Measurements from ENCODE around the gene IFT22. TPM values are rescaled to one million over a fixed set of nuclear protein-coding genes. Genes with fewer than 3 reads are reported as not detected.

Gene IFT22
- total and polyA plus RNA-seq, 2 experiments from 2014 or later = 13.8 to 38.8 TPM

GRCh38 chr7:101362334-101363195, 41.0 kb upstream of the IFT22 start, which contains the start of gene COL26A1:
Gene COL26A1 (plus strand): TSS chr7:101362875. CDS start chr7:101363033, 158 bp downstream.
- Histone ChIP-seq H3K4me3 (peak within 1 kb of the TSS; percentile 92), H3F3A (replicated peaks; ENCODE audit: low read depth) (no peaks in the 10 kb centered on the region; the same call in 1 of the 2 replicates), H2AFZ (peak within 1 kb of the TSS; percentile 93), H3K79me2 (replicated peaks; ENCODE audit: insufficient read depth) (peaks cover 40% of the 10 kb centered on the region), H3K4me1 (ENCODE audit: insufficient read depth) (peaks cover 12% of the 10 kb centered on the region; the same call in 1 of the 2 replicates), H3K27me3 (ENCODE audit: insufficient read depth) (peaks cover 11% of the 10 kb centered on the region), H3K4me2 (peak within 1 kb of the TSS; percentile 95), H3K27ac (ENCODE audit: low read depth) (0 out of 2 replicates have a peak within 1 kb of the TSS, but pooled peaks have one; percentile 45), H3K36me3 (ENCODE audit: insufficient read depth) (no peaks in the 10 kb centered on the region), H3K9me2 (ENCODE audit: insufficient read depth) (no peaks in the 10 kb centered on the region), H4K20me1 (replicated peaks; ENCODE audit: insufficient read depth) (peaks cover 3% of the 10 kb centered on the region; the same call in 1 of the 2 replicates)
- H3K9me3 Mint-ChIP-seq = peaks cover 7% of the 10 kb centered on the region
- no peak within 1 kb of the TSS for H3K27ac Mint-ChIP-seq
- peaks cover 27% of the 10 kb centered on the region for H3K36me3 Mint-ChIP-seq (ENCODE audit: low read depth)
- peak within 1 kb of the TSS; percentile 89 for H3K4me3 Mint-ChIP-seq
- TF ChIP-seq EZH2 (IDR thresholded peaks at IDR 0.05; ENCODE audit: low read depth, unreplicated experiment) = no peak
- TF ChIP-seq, protein P1, sequence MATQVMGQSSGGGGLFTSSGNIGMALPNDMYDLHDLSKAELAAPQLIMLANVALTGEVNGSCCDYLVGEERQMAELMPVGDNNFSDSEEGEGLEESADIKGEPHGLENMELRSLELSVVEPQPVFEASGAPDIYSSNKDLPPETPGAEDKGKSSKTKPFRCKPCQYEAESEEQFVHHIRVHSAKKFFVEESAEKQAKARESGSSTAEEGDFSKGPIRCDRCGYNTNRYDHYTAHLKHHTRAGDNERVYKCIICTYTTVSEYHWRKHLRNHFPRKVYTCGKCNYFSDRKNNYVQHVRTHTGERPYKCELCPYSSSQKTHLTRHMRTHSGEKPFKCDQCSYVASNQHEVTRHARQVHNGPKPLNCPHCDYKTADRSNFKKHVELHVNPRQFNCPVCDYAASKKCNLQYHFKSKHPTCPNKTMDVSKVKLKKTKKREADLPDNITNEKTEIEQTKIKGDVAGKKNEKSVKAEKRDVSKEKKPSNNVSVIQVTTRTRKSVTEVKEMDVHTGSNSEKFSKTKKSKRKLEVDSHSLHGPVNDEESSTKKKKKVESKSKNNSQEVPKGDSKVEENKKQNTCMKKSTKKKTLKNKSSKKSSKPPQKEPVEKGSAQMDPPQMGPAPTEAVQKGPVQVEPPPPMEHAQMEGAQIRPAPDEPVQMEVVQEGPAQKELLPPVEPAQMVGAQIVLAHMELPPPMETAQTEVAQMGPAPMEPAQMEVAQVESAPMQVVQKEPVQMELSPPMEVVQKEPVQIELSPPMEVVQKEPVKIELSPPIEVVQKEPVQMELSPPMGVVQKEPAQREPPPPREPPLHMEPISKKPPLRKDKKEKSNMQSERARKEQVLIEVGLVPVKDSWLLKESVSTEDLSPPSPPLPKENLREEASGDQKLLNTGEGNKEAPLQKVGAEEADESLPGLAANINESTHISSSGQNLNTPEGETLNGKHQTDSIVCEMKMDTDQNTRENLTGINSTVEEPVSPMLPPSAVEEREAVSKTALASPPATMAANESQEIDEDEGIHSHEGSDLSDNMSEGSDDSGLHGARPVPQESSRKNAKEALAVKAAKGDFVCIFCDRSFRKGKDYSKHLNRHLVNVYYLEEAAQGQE (IDR thresholded peaks at IDR 0.05; ENCODE audit: unreplicated experiment) = no peak
- no peak for TF ChIP-seq EZH2phosphoT487 (IDR thresholded peaks at IDR 0.05; ENCODE audit: unreplicated experiment)
- no peak for TF ChIP-seq NANOG (IDR thresholded peaks at IDR 0.05; ENCODE audit: borderline replicate concordance)
- TF ChIP-seq ETS1 (IDR thresholded peaks at IDR 0.05) = no peak
- no peak for TF ChIP-seq STAT1 (IDR thresholded peaks at IDR 0.05; ENCODE audit: unreplicated experiment)
- TF ChIP-seq, protein P2, sequence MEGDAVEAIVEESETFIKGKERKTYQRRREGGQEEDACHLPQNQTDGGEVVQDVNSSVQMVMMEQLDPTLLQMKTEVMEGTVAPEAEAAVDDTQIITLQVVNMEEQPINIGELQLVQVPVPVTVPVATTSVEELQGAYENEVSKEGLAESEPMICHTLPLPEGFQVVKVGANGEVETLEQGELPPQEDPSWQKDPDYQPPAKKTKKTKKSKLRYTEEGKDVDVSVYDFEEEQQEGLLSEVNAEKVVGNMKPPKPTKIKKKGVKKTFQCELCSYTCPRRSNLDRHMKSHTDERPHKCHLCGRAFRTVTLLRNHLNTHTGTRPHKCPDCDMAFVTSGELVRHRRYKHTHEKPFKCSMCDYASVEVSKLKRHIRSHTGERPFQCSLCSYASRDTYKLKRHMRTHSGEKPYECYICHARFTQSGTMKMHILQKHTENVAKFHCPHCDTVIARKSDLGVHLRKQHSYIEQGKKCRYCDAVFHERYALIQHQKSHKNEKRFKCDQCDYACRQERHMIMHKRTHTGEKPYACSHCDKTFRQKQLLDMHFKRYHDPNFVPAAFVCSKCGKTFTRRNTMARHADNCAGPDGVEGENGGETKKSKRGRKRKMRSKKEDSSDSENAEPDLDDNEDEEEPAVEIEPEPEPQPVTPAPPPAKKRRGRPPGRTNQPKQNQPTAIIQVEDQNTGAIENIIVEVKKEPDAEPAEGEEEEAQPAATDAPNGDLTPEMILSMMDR (conservative IDR thresholded peaks at IDR 0.05; ENCODE audit: low read depth in 2 of 2) = no peak
- no peak for TF ChIP-seq ZNF331 (CRISPR knock-in tag; IDR thresholded peaks at IDR 0.05; ENCODE audit: low read depth)
- TF ChIP-seq CREB1 (CRISPR knock-in tag; IDR thresholded peaks at IDR 0.05; ENCODE audit: low read depth) = no peak
- TF ChIP-seq ZNF462 (CRISPR knock-in tag; IDR thresholded peaks at IDR 0.05) = no peak
- TF ChIP-seq POLR2AphosphoS5 (IDR thresholded peaks at IDR 0.05; ENCODE audit: low read depth) = no peak; the same call in 1 of the 2 replicates
- TF ChIP-seq JUNB (IDR thresholded peaks at IDR 0.05; ENCODE audit: unreplicated experiment) = no peak
- TF ChIP-seq ZNF114 (CRISPR knock-in tag; IDR thresholded peaks at IDR 0.05) = no peak
- DNase-seq (ENCODE audit: low spot score) (peak; percentile 76), ATAC-seq (peak; percentile 71)
- H3K27me3 Mint-ChIP-seq (ENCODE audit: insufficient read depth, low read depth, poor library complexity) = peaks cover 13% of the 10 kb centered on the region
- peaks cover 11% of the 10 kb centered on the region for H3K4me1 Mint-ChIP-seq
